Aorta (tissue), 5 donors: Measurements from ENCODE around the gene KIAA1755. TPM values are rescaled to one million over a fixed set of nuclear protein-coding genes. Genes with fewer than 3 reads are reported as not detected.

Experiments used
- ATAC-seq: fragments of 200-7000 bp; cut with Tn5 transposase; one replicate; pipeline ENCODE4 v1.9.1; 2022; ENCODE audit warnings: moderate library complexity; ENCODE audit not compliant: low FRiP score
- DNase-seq, 2 donors: peaks; one replicate each; pipeline ENCODE4 v3.0.0-alpha.2; 2020
- H3K27ac ChIP-seq, 2 donors: one replicate each; pipeline ENCODE4 v1.5.1; 2013; ENCODE audit warnings: low read length in 2 of 2, mild to moderate bottlenecking in 2 of 2, moderate library complexity in 2 of 2, control low read depth in 1 of 2, inconsistent platforms in 1 of 2, low read depth in 1 of 2
- H3K27me3 ChIP-seq, 2 donors: one replicate each; pipeline ENCODE4 v1.6.1; 2013; ENCODE audit warnings: control low read depth in 1 of 2, low read length in 1 of 2, mild to moderate bottlenecking in 1 of 2, moderate library complexity in 1 of 2; ENCODE audit not compliant: insufficient read depth in 2 of 2, control insufficient read depth in 1 of 2
- H3K36me3 ChIP-seq, 2 donors: one replicate each; pipeline ENCODE4 v1.6.1; 2013; ENCODE audit warnings: control low read depth in 1 of 2, low read length in 1 of 2, mild to moderate bottlenecking in 1 of 2; ENCODE audit not compliant: insufficient read depth in 2 of 2, control insufficient read depth in 1 of 2
- H3K4me1 ChIP-seq, 2 donors: one replicate each; pipeline ENCODE4 v1.6.1; 2013; ENCODE audit warnings: low read length in 2 of 2, control low read depth in 1 of 2, mild to moderate bottlenecking in 1 of 2, moderate library complexity in 1 of 2; ENCODE audit not compliant: insufficient read depth in 2 of 2, control insufficient read depth in 1 of 2
- H3K4me3 ChIP-seq, 2 donors: one replicate each; pipeline ENCODE4 v1.5.1; 2013; ENCODE audit warnings: low read length in 2 of 2, control low read depth in 1 of 2, mild to moderate bottlenecking in 1 of 2
- H3K9me3 ChIP-seq: one replicate; pipeline ENCODE4 v1.6.1; 2013; ENCODE audit warnings: mild to moderate bottlenecking, low read length; ENCODE audit not compliant: control insufficient read depth
- WGBS, 2 donors: extraction: QIAGEN DNeasy Blood & Tissue Kit; methylation state at CpG; one replicate each; pipeline ENCODE4 v1.1.7; 2013; 5-methylcytosine and 5-hydroxymethylcytosine counted together
- intact Hi-C, 2 donors: fragments of 100-400 bp; cut with DNase I; formaldehyde crosslinking; loops; one replicate each; pipeline versions ENCODE4 v1.14.2 to v1.15.0; 2022
- polyA plus RNA-seq, 2 donors: library from polyadenylated mRNA; stranded (reverse); fragments of 200-250 nt; gene quantifications; one replicate each; pipeline ENCODE4 v1.2.3, GENCODE V29; 2013
- total RNA-seq, 2 donors: library from RNA; stranded (reverse); fragmentation: NEBNext Ultra II Directional; extraction: Animal tissue kit (Norgen Biotek cat#: 25700); gene quantifications; one replicate each; pipeline ENCODE4 v1.2.1, GENCODE V29; 2021
- donor health status: healthy with polysubstance abuse.
- donor health status: Bipolar disorder and iron deficiency.
- donor health status: DM: no; HTN: no; CAD: no.
- donor health status: DM: no; HTN: no; CAD: no.
- donor health status: DM: yes; HTN: yes; CAD: no.

Gene KIAA1755
- total and polyA plus RNA-seq, 4 donors = 2.0 to 46.4 (median 20.6) TPM

GRCh38 chr20:38230957-38231526 lies 29.5 kb downstream of the KIAA1755 start:
- no peaks in the 10 kb centered on the region for H3K27me3 ChIP-seq
- H3K27ac ChIP-seq = no peak overlapping the region
- no peaks in the 10 kb centered on the region for H3K9me3 ChIP-seq
- H3K4me3 ChIP-seq = no peak overlapping the region
- ATAC-seq (no peak), DNase-seq (peak in 1 of 2 donors; percentile 24)
- no peaks in the 10 kb centered on the region for H3K4me1 ChIP-seq
- H3K36me3 ChIP-seq = peaks cover 0 to 1% of the 10 kb centered on the region in 2 donors
- 70 to 74% methylated on average over 10 of the region's 10 CpGs for WGBS, 2 donors
- intact Hi-C loops = loop anchor here (2.0 kb wide), 3 partner anchors 60 to 92 kb away; no protein-coding TSS in a partner anchor

DNA sequence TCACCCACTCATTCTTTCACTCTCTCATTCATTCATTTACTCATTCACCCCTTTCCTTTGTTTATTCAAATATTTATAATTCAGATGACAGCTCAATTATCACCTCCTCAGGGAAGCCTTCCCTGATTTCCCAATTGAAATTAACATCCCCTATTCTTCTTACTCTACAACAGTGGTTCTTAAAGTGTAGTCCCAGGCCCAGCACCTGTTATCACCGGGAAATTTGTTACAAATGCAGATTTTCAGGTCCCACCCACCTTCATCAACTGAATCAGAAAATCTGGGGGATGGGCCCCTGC lies 30.3 kb downstream of the KIAA1755 start:
- Histone ChIP-seq H3K27me3 (no peaks in the 10 kb centered on the region), H3K4me3 (no peak overlapping the region), H3K9me3 (no peaks in the 10 kb centered on the region), H3K36me3 (peaks cover 0 to 4% of the 10 kb centered on the region in 2 donors), H3K27ac (no peak overlapping the region), H3K4me1 (no peaks in the 10 kb centered on the region)
- DNase-seq (no peak), ATAC-seq (no peak)
- WGBS, 2 donors = 82 to 84% methylated on average over 1 of the region's 1 CpG
- intact Hi-C loops = loop anchor here (2.0 kb wide), 3 partner anchors 61 to 93 kb away; no protein-coding TSS in a partner anchor

GRCh38 chr20:38229376-38230252 lies 30.9 kb downstream of the KIAA1755 start:
- ATAC-seq = no peak
- peak in 1 of 2 donors; percentile 47 for DNase-seq
- Histone ChIP-seq H3K27me3 (no peaks in the 10 kb centered on the region), H3K9me3 (no peaks in the 10 kb centered on the region), H3K4me3 (no peak overlapping the region), H3K4me1 (no peaks in the 10 kb centered on the region), H3K27ac (no peak overlapping the region), H3K36me3 (peaks cover 0 to 4% of the 10 kb centered on the region in 2 donors)
- 86 to 89% methylated on average over 6 of the region's 6 CpGs for WGBS, 2 donors
- intact Hi-C loops = loop anchor here (2.0 to 10.0 kb wide), 4 partner anchors 61 to 175 kb away; no protein-coding TSS in a partner anchor

DNA sequence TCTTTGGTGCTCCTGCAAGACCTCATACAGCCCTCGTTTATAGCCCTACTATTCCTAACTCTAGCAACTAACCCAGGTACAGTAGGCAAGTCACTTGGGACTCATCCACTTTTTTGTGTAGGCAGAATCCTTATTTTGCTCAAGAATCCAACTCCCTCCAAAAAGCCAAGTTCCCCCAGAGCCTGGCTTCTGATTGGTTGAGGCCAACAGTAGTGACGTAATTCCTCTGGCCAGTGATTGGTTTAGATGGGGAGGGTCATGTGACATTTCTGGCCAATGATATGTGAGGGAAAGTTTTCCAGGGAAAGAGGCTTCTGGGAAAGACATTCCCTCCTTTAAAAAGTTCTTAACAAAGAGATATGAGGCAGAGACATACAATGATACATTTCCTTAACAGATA lies 32.1 kb downstream of the KIAA1755 start:
- no peaks in the 10 kb centered on the region for H3K4me1 ChIP-seq
- DNase-seq (peak in 1 of 2 donors; percentile 2), ATAC-seq (no peak)
- H3K9me3 ChIP-seq = no peaks in the 10 kb centered on the region
- no peak overlapping the region for H3K27ac ChIP-seq
- 61 to 66% methylated on average over 2 of the region's 2 CpGs for WGBS, 2 donors
- intact Hi-C loops = loop anchor here in 1 of 2 donors (10.0 kb wide), 1 partner anchor 176 kb away; no protein-coding TSS in a partner anchor
- no peaks in the 10 kb centered on the region for H3K27me3 ChIP-seq
- H3K4me3 ChIP-seq = no peak overlapping the region
- H3K36me3 ChIP-seq = peaks cover 0 to 4% of the 10 kb centered on the region in 2 donors

GRCh38 chr20:38227420-38228360 lies 32.8 kb downstream of the KIAA1755 start:
- WGBS, 2 donors = 90 to 92% methylated on average over 11 of the region's 11 CpGs
- no peak for ATAC-seq

GRCh38 chr20:38226553-38226952 lies 34.0 kb downstream of the KIAA1755 start:
- no peaks in the 10 kb centered on the region for H3K4me1 ChIP-seq
- DNase-seq (peak in 1 of 2 donors; percentile 1), ATAC-seq (no peak)
- H3K9me3 ChIP-seq = no peaks in the 10 kb centered on the region
- intact Hi-C loops = loop anchor here in 1 of 2 donors (10.0 kb wide), 1 partner anchor 178 kb away; no protein-coding TSS in a partner anchor
- no peak overlapping the region for H3K27ac ChIP-seq
- H3K4me3 ChIP-seq = no peak overlapping the region
- no peaks in the 10 kb centered on the region for H3K27me3 ChIP-seq
- WGBS, 2 donors = 80 to 86% methylated on average over 6 of the region's 6 CpGs
- peaks cover 0 to 4% of the 10 kb centered on the region in 2 donors for H3K36me3 ChIP-seq

More at GRCh38 chr20:38227420-38228360, 32.8 kb downstream of the KIAA1755 start:
- H3K4me1 ChIP-seq = no peaks in the 10 kb centered on the region
- H3K4me3 ChIP-seq = no peak overlapping the region
- no peaks in the 10 kb centered on the region for H3K9me3 ChIP-seq
- H3K36me3 ChIP-seq = peaks cover 0 to 4% of the 10 kb centered on the region in 2 donors
- no peaks in the 10 kb centered on the region for H3K27me3 ChIP-seq
- intact Hi-C loops = loop anchor here in 1 of 2 donors (10.0 kb wide), 1 partner anchor 177 kb away; no protein-coding TSS in a partner anchor
- DNase-seq = peak in 1 of 2 donors; percentile 59
- no peak overlapping the region for H3K27ac ChIP-seq

GRCh38 chr20:38225900-38226263 lies 34.7 kb downstream of the KIAA1755 start:
- H3K27me3 ChIP-seq = no peaks in the 10 kb centered on the region
- H3K27ac ChIP-seq = no peak overlapping the region
- intact Hi-C loops = loop anchor here in 1 of 2 donors (10.0 kb wide), 1 partner anchor 179 kb away; no protein-coding TSS in a partner anchor
- H3K4me3 ChIP-seq = no peak overlapping the region
- H3K4me1 ChIP-seq = no peaks in the 10 kb centered on the region
- H3K36me3 ChIP-seq = peaks cover 0 to 4% of the 10 kb centered on the region in 2 donors
- ATAC-seq = no peak
- WGBS, 2 donors = 14 to 20% methylated on average over 2 of the region's 2 CpGs
- no peaks in the 10 kb centered on the region for H3K9me3 ChIP-seq
- DNase-seq = no peak
